GM21528 (cell line): ENCODE results near the gene CNPY1.
"Not testable (repeated sequence)": the region's sequence is repeated elsewhere in the genome, so short reads cannot be mapped to it uniquely, and the experiment has no call there.

ENCODE experiments used
- ATAC-seq: cut with Tn5 transposase; IDR thresholded peaks from one replicate; pipeline ENCODE4 v1.9.1; 2021; ENCODE audit warnings: mild to moderate bottlenecking, moderate library complexity; ENCODE audit not compliant: unreplicated experiment, low FRiP score

Gene CNPY1

GRCh38 chr7:155579565-155579964 lies 33.2 kb upstream of the CNPY1 start:
- no peak for ATAC-seq

DNA sequence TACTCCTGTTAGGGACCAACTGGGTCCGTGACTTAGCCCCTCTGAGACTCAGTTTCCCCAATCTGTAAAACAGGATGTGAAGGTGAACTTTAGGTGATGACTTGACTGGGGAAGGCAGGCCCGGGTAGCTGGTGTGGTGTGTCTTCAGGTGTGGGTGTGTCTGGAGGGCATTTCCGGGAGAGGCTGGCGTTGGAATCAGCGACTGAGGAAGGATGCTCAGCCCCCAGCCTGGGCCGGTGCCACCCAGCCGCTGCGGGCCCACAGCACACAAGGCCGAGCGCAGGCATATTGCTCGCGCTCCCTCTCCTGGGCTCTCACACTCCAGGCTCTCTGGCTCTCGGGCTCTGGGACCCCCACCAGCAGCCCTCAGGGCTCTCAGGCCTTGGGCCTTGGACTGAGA lies 31.7 kb upstream of the CNPY1 start:
- ATAC-seq = no peak

DNA sequence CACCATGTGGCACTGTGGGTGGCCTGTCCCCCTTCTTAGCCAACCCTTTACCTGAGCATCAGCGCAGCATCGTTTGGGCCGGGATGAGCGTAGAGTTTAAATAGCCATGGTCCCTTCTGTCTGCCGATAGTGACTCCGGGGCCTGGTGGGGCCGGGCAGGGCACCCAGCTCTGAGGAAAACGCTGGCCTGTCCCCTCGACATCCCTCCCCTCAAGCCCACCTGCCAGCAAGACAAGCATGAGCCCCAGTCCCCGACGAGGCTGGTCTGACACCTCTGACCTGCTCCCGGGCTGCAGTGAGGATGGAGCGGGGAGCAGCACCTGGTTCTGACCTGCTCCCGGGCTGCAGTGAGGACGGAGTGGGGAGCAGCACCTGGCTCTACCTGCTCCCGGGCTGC lies 31.1 kb upstream of the CNPY1 start:
- no peak for ATAC-seq

- ATAC-seq = no peak
These were observed 30.6 kb upstream of the CNPY1 start for GRCh38 chr7:155576900-155577508.

DNA sequence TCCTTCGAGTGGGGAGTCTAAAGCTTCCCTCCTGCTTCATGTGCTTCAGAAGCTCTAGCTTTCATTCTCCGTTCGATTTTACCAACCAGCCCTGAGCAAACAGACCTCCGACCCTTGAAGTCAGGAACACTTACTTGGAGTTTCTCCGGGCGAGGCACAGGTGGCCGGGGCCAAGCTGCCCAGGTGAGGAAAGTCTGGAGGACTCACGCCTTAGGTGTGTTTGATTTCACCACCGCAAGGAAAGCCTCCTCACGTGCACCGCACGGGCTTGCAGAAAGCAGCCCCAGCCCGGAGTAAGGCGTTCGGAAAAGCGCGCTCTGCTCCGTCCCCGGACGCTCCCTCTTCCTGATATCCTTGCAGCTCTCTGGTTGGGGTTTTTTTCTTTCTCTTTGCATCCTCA lies 30.1 kb upstream of the CNPY1 start:
- no peak for ATAC-seq

- ATAC-seq = no peak
These were observed 28.4 kb upstream of the CNPY1 start for GRCh38 chr7:155574556-155575290.

GRCh38 chr7:155571581-155572345 lies 25.4 kb upstream of the CNPY1 start:
- no peak for ATAC-seq

GRCh38 chr7:155570991-155571390 lies 24.6 kb upstream of the CNPY1 start:
- ATAC-seq = no peak

- ATAC-seq = no peak
These were observed 24.0 kb upstream of the CNPY1 start for GRCh38 chr7:155570171-155570958.

DNA sequence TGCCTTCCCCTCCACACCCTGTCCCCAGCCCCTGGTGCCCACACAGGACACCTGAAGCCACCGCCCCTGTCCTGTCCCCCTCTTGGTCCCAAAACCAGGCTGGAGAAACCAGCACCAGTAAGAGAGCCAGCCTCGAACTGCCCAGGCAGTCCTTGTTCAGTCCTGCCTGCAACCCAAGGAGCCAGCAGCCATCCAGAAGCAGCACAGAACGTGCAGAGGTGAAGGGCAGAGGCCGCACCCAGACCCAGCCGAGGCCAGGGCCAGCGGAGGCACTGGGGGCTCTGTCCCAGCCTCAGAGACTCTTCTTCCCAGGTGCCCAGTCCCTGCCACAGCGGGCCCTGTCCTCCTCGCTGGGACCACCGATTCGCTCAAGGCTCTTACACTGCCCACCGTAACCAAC lies 23.3 kb upstream of the CNPY1 start:
- ATAC-seq = no peak

DNA sequence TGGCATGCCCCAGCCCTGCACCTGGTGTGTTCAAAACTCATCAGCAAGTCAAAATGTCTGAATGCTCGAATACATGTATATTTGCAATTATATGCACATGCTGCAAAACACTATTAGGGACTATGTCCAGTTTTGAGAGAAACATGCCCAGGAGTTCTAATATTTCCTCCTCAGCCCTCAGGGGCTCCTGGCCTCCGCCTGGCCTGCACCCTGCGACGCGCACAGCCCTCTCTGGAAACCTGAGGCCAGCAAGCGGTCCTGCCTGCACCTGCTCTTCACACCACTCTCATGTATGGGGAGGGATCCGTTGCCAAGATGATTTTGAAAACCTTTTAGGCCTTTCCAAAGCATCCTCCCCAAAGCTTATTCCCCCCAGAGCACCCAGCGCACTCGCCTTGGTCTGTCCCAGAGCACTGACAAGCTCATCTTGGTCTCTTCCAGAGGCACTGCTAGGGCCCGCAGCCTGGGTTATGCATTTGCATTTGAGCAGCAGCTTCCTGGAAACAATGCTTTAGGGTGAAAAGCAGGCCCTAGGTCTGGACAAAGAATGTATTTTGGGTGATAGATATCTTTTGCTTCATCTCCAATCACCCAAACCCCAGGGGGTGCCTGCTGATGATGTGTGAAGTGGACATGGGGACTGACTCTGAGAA lies 22.6 kb upstream of the CNPY1 start:
- ATAC-seq = no peak

- no peak for ATAC-seq
These were observed 21.9 kb upstream of the CNPY1 start for GRCh38 chr7:155568333-155568660.

DNA sequence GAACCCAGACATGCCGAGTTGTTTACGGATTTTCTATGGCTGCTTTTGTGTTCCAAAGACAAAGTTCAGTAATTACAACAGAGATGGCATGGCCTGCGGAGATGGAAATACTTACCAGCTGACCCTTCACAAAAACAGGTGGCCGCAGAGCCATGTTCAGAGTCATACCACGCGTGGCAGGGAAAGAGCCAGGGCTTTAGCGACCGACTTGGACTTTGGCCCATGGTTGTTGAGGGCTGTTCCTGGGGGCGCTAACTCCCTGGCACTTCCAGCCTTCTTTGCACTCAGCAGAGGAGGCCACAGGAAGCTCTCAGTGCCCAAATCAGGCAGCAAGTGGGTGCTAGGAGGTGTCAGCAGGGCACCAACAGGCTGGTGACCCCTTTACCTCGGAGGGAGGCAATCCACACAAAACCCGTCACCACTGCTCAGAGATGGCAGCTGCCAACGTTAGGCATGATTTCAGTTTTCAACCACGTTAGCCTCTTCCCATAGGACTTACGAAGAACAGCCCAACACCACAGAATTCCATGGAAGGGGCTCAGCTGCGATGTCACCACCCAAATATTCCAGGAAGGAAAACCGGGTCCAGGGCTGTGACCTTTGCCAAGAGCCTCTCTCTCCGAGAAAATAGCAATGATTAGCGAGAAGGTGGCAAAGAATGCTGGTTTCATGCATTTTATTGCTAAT lies 21.4 kb upstream of the CNPY1 start:
- ATAC-seq = no peak

GRCh38 chr7:155566011-155566836 lies 19.9 kb upstream of the CNPY1 start:
- ATAC-seq = no peak

DNA sequence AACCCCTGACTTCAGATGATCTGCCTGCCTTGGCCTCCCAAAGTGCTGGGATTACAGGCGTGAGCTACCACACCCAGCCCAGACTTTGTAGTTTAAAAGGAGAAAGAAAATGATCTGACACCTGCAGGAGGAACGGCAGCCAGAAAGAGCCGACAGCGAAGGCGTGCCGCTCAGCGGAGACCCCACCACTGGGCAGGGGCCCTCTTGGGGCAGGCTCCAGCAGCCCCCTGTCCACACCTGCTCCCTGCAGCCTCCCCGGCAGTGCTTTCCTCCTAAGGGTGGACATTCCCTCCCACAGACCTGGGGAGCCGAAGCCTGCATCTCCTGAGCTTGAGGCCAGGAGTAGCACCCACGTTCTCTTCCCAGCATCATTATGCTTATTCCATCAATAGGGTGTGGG lies 19.2 kb upstream of the CNPY1 start:
- ATAC-seq = no peak

GRCh38 chr7:155562976-155563375 lies 16.6 kb upstream of the CNPY1 start:
- not testable (repeated sequence) for ATAC-seq

DNA sequence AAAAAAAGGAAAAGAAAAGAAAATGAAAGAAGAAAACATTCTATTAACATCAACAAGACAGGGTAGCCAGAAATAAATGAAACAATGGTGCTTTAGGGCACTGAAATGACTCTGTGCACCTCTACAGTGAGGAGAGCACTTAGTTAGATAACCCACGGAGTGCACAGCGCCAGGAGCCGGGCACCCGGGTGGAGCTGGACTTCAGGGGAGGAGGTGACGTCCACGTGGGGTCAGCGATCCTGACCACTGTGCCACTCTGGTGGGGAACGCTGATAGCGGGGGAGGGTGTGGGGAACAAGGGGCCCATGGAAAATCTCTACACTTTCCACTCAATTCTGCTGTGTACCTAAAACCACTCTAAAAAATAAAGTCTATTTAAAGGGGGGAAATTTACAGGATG lies 15.7 kb upstream of the CNPY1 start:
- no peak for ATAC-seq

DNA sequence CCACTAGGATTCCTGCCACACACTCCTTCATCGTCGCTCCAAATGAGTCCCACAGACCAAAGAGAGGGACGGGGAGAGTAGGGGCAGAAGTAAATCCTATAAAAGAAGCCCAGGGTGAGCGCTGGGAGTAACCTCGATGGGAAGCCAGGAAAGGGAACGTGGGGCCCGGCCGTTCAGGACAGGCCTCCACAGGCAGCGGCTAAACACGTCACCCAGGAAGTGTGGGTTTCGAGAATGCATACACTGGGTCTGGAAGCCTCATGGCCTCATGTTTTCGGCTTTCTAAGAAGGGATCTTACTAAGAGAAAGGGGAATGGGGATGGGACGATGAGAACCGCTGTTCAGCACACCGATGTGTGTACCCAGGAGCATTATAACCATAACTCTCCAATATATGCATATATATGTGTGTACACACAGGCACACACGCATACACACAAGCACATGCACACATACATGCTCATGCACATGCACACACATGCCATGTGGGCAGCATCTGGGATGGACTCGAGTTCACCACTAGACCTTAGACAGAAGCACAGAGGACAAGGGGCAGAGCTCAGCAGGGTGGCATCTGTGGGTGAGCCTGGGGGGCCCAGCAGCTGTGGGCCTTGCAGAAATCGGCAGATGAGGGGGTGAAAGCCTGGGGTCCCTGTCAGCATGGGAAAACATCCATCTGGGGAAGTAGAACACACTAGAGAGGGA lies 14.8 kb upstream of the CNPY1 start:
- ATAC-seq = no peak
